Spleen (tissue), 7 donors: ENCODE data around the gene SV2C.

ENCODE experiments used
- POLR2A ChIP-seq, 3 donors: fragments of 450-650 bp; IDR thresholded peaks; one replicate each; pipeline ENCODE4 v1.5.1; 2017; ENCODE audit warnings: antibody characterized with exemption in 3 of 3, mild to moderate bottlenecking in 1 of 3
- POLR2AphosphoS5 ChIP-seq, 3 donors: sonication (generic); formaldehyde crosslinking; IDR thresholded peaks; one replicate each; pipeline ENCODE4 v1.5.1; 2017; ENCODE audit warnings: antibody characterized with exemption in 3 of 3
- TF ChIP-seq, protein P1 (sequence below), 11 experiments: fragments of 200-600 bp in 7 of 11; fragments of 450-650 bp in 4 of 11; sonication (generic) in 4 of 11; IDR thresholded peaks in 8 of 11; conservative IDR thresholded peaks in 3 of 11; 1 replicate in 7 of 11; 2 replicates in 4 of 11; pipeline versions ENCODE4 v1.4.0 to v1.8.0; 2016 to 2021; ENCODE audit warnings: antibody characterized with exemption in 11 of 11, inconsistent platforms in 4 of 11, mild to moderate bottlenecking in 1 of 11
- donor health status: DM: no; HTN: no; CAD: no; lungs with moderate emphysema.
- donor health status: DM: no; HTN: no; CAD: no.
- donor health status: DM: no; HTN: no; CAD: no.

DNA sequence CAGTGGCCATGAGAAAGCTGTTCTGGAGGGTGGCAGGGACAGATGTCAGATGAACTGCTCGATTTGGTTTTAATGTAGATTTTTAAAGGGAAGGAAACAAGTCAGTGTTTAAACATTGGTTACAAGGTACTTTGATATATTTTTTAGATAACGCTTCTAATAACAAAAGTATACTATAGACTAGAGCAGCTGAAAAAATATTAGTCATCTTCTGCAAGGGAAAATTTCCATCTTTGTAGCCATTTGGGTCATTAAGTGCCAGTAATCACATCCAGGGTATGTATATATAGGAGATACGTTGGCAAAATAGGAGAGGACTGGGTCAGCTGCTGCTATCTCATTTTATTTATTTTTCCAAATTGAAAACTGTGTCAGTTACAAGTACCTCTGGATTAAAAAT, 69.0 kb downstream of the SV2C start:
- TF ChIP-seq, protein P1, sequence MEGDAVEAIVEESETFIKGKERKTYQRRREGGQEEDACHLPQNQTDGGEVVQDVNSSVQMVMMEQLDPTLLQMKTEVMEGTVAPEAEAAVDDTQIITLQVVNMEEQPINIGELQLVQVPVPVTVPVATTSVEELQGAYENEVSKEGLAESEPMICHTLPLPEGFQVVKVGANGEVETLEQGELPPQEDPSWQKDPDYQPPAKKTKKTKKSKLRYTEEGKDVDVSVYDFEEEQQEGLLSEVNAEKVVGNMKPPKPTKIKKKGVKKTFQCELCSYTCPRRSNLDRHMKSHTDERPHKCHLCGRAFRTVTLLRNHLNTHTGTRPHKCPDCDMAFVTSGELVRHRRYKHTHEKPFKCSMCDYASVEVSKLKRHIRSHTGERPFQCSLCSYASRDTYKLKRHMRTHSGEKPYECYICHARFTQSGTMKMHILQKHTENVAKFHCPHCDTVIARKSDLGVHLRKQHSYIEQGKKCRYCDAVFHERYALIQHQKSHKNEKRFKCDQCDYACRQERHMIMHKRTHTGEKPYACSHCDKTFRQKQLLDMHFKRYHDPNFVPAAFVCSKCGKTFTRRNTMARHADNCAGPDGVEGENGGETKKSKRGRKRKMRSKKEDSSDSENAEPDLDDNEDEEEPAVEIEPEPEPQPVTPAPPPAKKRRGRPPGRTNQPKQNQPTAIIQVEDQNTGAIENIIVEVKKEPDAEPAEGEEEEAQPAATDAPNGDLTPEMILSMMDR (IDR thresholded peaks at IDR 0.05 in 8 of 11, conservative IDR thresholded peaks at IDR 0.05 in 3 of 11) = no peak
- TF ChIP-seq POLR2A (IDR thresholded peaks at IDR 0.05) (no peak), POLR2AphosphoS5 (IDR thresholded peaks at IDR 0.05) (no peak)
